HG03520 (cell line): ENCODE results near the gene ACTR6.
"Not testable (repeated sequence)": the region's sequence is repeated elsewhere in the genome, so short reads cannot be mapped to it uniquely, and the experiment has no call there.

Source experiments
- ATAC-seq: cut with Tn5 transposase; IDR thresholded peaks from one replicate; pipeline ENCODE4 v1.9.1; 2021; ENCODE audit warnings: mild to moderate bottlenecking, moderate library complexity; ENCODE audit not compliant: unreplicated experiment

ACTR6 gene

GRCh38 chr12:100184549-100185145 lies 16.0 kb upstream of the ACTR6 start:
- no peak for ATAC-seq

GRCh38 chr12:100185361-100185894 lies 15.2 kb upstream of the ACTR6 start:
- peak; percentile 88 for ATAC-seq

GRCh38 chr12:100186071-100186470 lies 14.5 kb upstream of the ACTR6 start:
- ATAC-seq = no peak

GRCh38 chr12:100187068-100187467 lies 13.5 kb upstream of the ACTR6 start:
- no peak for ATAC-seq

GRCh38 chr12:100187857-100188519 lies 12.6 kb upstream of the ACTR6 start:
- ATAC-seq = no peak

- ATAC-seq = not testable (repeated sequence)
Observed at GRCh38 chr12:100188888-100189635, 11.6 kb upstream of the ACTR6 start.

GRCh38 chr12:100189636-100190394 lies 10.8 kb upstream of the ACTR6 start:
- no peak for ATAC-seq

GRCh38 chr12:100193085-100193484 lies 7.5 kb upstream of the ACTR6 start:
- ATAC-seq = no peak

- ATAC-seq = no peak
Observed at GRCh38 chr12:100197486-100197885, 3.1 kb upstream of the ACTR6 start.

- no peak for ATAC-seq
Observed at GRCh38 chr12:100199023-100199346, 1.6 kb upstream of the ACTR6 start.

GRCh38 chr12:100199347-100200149 lies 1.1 kb upstream of the ACTR6 start:
- peak; percentile 49 for ATAC-seq

GRCh38 chr12:100201604-100202423 lies 1.2 kb downstream of the ACTR6 start:
- no peak for ATAC-seq

GRCh38 chr12:100207311-100207710 lies 6.7 kb downstream of the ACTR6 start:
- ATAC-seq = no peak

- ATAC-seq = no peak
Observed at GRCh38 chr12:100208834-100209233, 8.2 kb downstream of the ACTR6 start.

GRCh38 chr12:100211698-100212097 lies 11.1 kb downstream of the ACTR6 start:
- ATAC-seq = no peak

- no peak for ATAC-seq
Observed at GRCh38 chr12:100213016-100213891, 12.6 kb downstream of the ACTR6 start.

- no peak for ATAC-seq
Observed at GRCh38 chr12:100214518-100214917, 13.9 kb downstream of the ACTR6 start.

- ATAC-seq = no peak
Observed at GRCh38 chr12:100215209-100215608, 14.6 kb downstream of the ACTR6 start.

GRCh38 chr12:100216337-100216736 lies 15.7 kb downstream of the ACTR6 start:
- no peak for ATAC-seq
